ENCODE measurements around the gene FARP1. TPM values are rescaled to one million over a fixed set of nuclear protein-coding genes. Genes with fewer than 3 reads are reported as not detected.

Gene FARP1
- total and polyA plus RNA-seq, 2 of the 13 experiments (the other 11 are each of a cell fraction or from before 2014, with no cell fraction given): 70.6 to 126 TPM

DNA sequence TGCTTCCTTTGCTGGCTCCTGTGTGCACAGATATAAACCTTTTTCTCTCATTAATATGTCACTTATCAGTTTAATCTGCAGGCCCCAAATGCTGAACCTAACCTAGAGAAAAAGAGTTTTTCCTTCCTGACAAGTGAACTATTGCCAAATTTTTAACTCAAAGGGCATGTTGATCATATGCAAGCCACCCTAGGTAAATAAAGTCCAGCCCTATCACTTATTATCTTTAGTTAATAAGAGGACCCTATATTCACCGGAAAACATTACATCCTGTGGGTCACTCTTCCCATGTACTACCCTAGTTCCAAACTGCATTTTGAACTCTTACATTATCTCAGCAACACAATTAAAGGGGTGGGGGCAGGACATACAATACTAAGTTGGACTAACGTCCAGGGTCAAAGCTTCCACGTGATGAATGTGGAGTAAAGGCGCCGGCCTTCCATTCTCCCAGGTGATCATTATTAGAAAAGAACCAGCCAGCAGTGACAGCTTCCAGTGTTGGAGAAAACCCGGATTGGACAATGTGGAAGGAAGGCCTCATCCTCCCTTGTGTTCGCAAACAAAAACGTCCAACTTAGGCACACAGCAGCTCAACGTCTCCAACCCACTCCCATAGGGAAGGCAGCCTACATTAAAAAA, 347.4 kb downstream of the FARP1 start (continued):
- TF ChIP-seq PRDM15 (CRISPR knock-in tag; IDR thresholded peaks at IDR 0.05) (peak; percentile 96), ISL2 (CRISPR knock-in tag; IDR thresholded peaks at IDR 0.05) (peak; percentile 69; the same call in 1 of the 2 replicates), ZNF256 (CRISPR knock-in tag; conservative IDR thresholded peaks at IDR 0.05) (no peak), HDAC6 (IDR thresholded peaks at IDR 0.05; ENCODE audit: low read depth, low read length) (no peak), TCF7 (IDR thresholded peaks at IDR 0.05; ENCODE audit: low read depth) (peak; percentile 31), TOE1 (CRISPR knock-in tag; IDR thresholded peaks at IDR 0.05) (no peak), SATB2 (CRISPR knock-in tag; IDR thresholded peaks at IDR 0.05) (no peak), FOXA3 (CRISPR knock-in tag; IDR thresholded peaks at IDR 0.05) (peak; percentile 73), ZNF562 (CRISPR knock-in tag; IDR thresholded peaks at IDR 0.05; ENCODE audit: borderline replicate concordance) (no peak)
- TF ChIP-seq, protein P1, sequence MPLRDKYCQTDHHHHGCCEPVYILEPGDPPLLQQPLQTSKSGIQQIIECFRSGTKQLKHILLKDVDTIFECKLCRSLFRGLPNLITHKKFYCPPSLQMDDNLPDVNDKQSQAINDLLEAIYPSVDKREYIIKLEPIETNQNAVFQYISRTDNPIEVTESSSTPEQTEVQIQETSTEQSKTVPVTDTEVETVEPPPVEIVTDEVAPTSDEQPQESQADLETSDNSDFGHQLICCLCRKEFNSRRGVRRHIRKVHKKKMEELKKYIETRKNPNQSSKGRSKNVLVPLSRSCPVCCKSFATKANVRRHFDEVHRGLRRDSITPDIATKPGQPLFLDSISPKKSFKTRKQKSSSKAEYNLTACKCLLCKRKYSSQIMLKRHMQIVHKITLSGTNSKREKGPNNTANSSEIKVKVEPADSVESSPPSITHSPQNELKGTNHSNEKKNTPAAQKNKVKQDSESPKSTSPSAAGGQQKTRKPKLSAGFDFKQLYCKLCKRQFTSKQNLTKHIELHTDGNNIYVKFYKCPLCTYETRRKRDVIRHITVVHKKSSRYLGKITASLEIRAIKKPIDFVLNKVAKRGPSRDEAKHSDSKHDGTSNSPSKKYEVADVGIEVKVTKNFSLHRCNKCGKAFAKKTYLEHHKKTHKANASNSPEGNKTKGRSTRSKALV (CRISPR knock-in tag; IDR thresholded peaks at IDR 0.05): peak; percentile 71; the same call in 1 of the 2 replicates
- TF ChIP-seq, protein P2, sequence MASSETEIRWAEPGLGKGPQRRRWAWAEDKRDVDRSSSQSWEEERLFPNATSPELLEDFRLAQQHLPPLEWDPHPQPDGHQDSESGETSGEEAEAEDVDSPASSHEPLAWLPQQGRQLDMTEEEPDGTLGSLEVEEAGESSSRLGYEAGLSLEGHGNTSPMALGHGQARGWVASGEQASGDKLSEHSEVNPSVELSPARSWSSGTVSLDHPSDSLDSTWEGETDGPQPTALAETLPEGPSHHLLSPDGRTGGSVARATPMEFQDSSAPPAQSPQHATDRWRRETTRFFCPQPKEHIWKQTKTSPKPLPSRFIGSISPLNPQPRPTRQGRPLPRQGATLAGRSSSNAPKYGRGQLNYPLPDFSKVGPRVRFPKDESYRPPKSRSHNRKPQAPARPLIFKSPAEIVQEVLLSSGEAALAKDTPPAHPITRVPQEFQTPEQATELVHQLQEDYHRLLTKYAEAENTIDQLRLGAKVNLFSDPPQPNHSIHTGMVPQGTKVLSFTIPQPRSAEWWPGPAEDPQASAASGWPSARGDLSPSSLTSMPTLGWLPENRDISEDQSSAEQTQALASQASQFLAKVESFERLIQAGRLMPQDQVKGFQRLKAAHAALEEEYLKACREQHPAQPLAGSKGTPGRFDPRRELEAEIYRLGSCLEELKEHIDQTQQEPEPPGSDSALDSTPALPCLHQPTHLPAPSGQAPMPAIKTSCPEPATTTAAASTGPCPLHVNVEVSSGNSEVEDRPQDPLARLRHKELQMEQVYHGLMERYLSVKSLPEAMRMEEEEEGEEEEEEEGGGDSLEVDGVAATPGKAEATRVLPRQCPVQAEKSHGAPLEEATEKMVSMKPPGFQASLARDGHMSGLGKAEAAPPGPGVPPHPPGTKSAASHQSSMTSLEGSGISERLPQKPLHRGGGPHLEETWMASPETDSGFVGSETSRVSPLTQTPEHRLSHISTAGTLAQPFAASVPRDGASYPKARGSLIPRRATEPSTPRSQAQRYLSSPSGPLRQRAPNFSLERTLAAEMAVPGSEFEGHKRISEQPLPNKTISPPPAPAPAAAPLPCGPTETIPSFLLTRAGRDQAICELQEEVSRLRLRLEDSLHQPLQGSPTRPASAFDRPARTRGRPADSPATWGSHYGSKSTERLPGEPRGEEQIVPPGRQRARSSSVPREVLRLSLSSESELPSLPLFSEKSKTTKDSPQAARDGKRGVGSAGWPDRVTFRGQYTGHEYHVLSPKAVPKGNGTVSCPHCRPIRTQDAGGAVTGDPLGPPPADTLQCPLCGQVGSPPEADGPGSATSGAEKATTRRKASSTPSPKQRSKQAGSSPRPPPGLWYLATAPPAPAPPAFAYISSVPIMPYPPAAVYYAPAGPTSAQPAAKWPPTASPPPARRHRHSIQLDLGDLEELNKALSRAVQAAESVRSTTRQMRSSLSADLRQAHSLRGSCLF (CRISPR knock-in tag; IDR thresholded peaks at IDR 0.05; ENCODE audit: borderline replicate concordance): no peak
- TF ChIP-seq, protein P3, sequence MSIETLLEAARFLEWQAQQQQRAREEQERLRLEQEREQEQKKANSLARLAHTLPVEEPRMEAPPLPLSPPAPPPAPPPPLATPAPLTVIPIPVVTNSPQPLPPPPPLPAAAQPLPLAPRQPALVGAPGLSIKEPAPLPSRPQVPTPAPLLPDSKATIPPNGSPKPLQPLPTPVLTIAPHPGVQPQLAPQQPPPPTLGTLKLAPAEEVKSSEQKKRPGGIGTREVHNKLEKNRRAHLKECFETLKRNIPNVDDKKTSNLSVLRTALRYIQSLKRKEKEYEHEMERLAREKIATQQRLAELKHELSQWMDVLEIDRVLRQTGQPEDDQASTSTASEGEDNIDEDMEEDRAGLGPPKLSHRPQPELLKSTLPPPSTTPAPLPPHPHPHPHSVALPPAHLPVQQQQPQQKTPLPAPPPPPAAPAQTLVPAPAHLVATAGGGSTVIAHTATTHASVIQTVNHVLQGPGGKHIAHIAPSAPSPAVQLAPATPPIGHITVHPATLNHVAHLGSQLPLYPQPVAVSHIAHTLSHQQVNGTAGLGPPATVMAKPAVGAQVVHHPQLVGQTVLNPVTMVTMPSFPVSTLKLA (IDR thresholded peaks at IDR 0.05): peak; percentile 19; the same call in 1 of the 2 replicates

All from HepG2 (cell line).